ENCODE data around the gene DIPK1B. TPM values are rescaled to one million over a fixed set of nuclear protein-coding genes. Genes with fewer than 3 reads are reported as not detected.
A peak's percentile ranks its signal among the peaks of the same experiment; 100 is the strongest.

DIPK1B gene
- total and polyA plus RNA-seq, 8 donors = 4.3 to 32.3 (median 6.5) TPM

DNA sequence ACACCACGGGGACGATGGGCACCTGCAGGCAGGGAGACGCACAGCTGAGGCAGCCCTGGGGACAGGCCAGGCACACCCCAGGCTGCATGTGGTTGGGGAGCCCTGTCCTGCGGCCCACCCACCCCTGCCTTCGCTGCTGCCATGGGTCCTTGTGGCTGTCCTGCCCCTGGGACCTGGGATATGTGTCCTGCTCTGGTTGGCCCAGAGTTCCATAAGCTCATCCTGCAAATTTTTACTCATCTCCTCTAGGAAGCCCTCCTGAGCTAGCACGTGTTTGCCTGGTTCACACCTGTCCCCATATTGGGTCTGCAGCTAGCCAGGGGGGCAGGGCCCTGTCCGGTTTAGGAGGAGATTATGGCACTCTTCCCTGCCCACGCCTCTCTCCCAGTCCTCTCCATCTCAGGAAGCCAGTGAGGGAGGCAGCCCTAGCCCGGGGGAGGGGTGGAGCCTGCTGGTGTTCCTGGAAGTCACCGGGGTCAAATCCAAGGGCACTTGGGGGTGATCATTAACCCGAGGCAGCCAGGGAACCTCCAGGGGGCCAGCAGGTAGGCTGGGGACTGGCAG, 37.5 kb upstream of the DIPK1B start:
- 40 to 43% methylated on average over 10 to 11 of the region's 11 CpGs for WGBS, 2 donors
- ATAC-seq (peak; percentile 55 to 78 (median 74)), DNase-seq (peak; percentile 87 to 97 (median 92)), FAIRE-seq (no peak)
- Histone ChIP-seq H3K4me1 (peaks cover 9 to 20% (median 9%) of the 10 kb centered on the region in 3 donors), H3K4me3 (no peak overlapping the region), H3K9me3 (no peaks in the 10 kb centered on the region), H3K36me3 (peaks cover 0 to 16% (median 0%) of the 10 kb centered on the region in 3 donors), H3K27me3 (no peaks in the 10 kb centered on the region), H3K27ac (peak overlapping the region in 3 of 4 donors; percentile 12 to 77 (median 44))
- TF ChIP-seq CTCF (IDR thresholded peaks at IDR 0.05) = no peak
- intact Hi-C loops (cut with DNase I) = no loop called here

- WGBS, 2 donors = 59 to 62% methylated on average over 10 to 16 of the region's 16 CpGs
- no peak for TF ChIP-seq CTCF (IDR thresholded peaks at IDR 0.05)
- DNase-seq = peak in 3 of 6 donors; percentile 60 to 75 (median 61)
- no peak for FAIRE-seq
- intact Hi-C loops (cut with DNase I) = no loop called here
- Histone ChIP-seq H3K4me3 (peak overlapping the region in 1 of 4 donors; percentile 11), H3K27me3 (no peaks in the 10 kb centered on the region), H3K9me3 (no peaks in the 10 kb centered on the region), H3K4me1 (peaks cover 9 to 20% (median 9%) of the 10 kb centered on the region in 3 donors), H3K36me3 (peaks cover 0 to 16% (median 0%) of the 10 kb centered on the region in 3 donors), H3K27ac (peak overlapping the region in 2 of 4 donors; percentile 70 to 77)
- peak; percentile 33 to 69 (median 54) for ATAC-seq
Measured at GRCh38 chr9:136675477-136676296, 36.7 kb upstream of the DIPK1B start.

DNA sequence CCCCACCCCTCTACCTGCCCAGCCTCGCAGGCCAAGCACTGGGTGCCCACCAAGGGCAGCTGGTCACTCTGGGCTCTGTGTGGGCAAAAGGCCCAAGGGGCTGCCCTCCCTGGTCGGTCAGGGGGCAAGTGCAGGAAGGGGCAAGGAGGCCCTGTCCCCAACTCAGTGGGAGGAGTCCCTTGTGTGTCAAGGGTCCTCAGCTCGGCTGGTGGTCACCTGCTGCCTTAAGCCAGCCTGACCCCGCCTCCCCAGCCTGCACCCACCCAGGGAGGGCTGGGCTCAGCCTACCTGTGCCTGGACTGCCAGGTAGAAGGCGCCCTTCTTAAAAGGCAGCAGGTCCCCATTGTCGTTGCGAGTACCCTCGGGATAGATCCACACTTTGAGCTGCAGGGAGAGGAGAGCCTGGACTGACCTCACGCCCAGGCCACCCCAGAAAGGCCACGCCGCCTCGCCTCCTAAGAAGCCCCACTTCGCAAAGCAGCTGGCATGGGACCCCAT, 36.0 kb upstream of the DIPK1B start:
- ATAC-seq (no peak), FAIRE-seq (no peak), DNase-seq (peak in 1 of 6 donors; percentile 29)
- Histone ChIP-seq H3K27me3 (no peaks in the 10 kb centered on the region), H3K4me1 (peaks cover 9 to 20% (median 9%) of the 10 kb centered on the region in 3 donors), H3K4me3 (no peak overlapping the region), H3K27ac (peak overlapping the region in 2 of 4 donors; percentile 70 to 77), H3K36me3 (peaks cover 0 to 16% (median 0%) of the 10 kb centered on the region in 3 donors), H3K9me3 (no peaks in the 10 kb centered on the region)
- intact Hi-C loops (cut with DNase I) = no loop called here
- no peak for TF ChIP-seq CTCF (IDR thresholded peaks at IDR 0.05)
- 89 to 96% methylated on average over 13 of the region's 13 CpGs for WGBS, 2 donors

DNA sequence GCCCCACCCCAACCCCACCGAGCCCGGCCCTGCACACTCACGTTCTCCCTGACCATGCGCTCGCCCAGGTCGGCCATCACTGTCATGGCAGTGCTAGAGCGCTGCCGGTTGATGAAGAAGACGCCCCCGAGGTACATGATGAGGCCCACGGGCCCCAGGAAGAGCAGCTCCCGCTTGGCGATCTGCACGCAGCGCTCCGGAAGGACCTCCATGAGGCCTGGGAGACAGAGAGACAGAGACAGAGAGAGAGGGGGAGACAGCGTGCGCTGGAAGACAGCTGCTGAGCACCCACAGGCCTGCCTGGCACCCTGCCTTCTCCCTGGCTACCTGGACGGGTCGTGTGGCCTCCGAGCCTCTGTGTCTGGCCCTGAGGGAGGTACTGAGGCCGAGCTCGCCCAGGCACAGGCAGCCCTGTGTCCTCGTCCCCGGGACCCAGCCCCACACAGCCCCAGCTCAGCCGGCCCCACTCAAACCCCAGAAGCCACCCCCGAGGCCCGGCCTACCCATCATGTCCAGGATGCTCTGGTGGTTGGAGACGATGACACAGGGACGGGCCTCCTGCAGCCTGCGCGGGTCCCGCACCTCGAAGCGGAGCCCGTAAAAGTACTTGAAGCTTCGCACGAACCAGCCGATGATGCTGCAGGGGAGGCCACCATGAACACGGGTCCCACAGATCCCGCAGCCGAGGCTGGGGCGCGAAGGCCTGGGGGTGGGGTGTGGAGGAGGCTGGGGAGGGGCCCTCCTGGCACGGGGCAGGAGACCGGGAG, 35.3 kb upstream of the DIPK1B start:
- intact Hi-C loops (cut with DNase I) = no loop called here
- Histone ChIP-seq H3K36me3 (peaks cover 0 to 16% (median 0%) of the 10 kb centered on the region in 3 donors), H3K27me3 (no peaks in the 10 kb centered on the region), H3K9me3 (no peaks in the 10 kb centered on the region), H3K4me1 (peaks cover 9 to 20% (median 9%) of the 10 kb centered on the region in 3 donors), H3K4me3 (no peak overlapping the region), H3K27ac (no peak overlapping the region)
- FAIRE-seq = no peak
- TF ChIP-seq CTCF (IDR thresholded peaks at IDR 0.05) = no peak
- WGBS, 2 donors = 88 to 95% methylated on average over 42 to 46 of the region's 46 CpGs
- ATAC-seq = no peak
- no peak for DNase-seq

Measured in pancreas (tissue), 10 donors.